ENCODE results near the gene AFF2.

The AFF2 gene

GRCh38 chrX:148823986-148824385 lies 323.6 kb downstream of the AFF2 start:
- no peaks in the 10 kb centered on the region for H3K9me3 ChIP-seq (ENCODE audit: control insufficient read depth in 2 of 2, low read length in 2 of 2)
- no peak overlapping the region for H3K27ac ChIP-seq (ENCODE audit: low read length)
- no peaks in the 10 kb centered on the region for H3K27me3 ChIP-seq (ENCODE audit: control insufficient read depth in 1 of 2, insufficient read depth in 2 of 2, low read length in 2 of 2)
- H3K4me3 ChIP-seq (ENCODE audit: low read length in 2 of 2) = no peak overlapping the region
- no peak overlapping the region for H3K9ac ChIP-seq (ENCODE audit: low read length in 2 of 2)
- no peaks in the 10 kb centered on the region for H3K4me1 ChIP-seq (ENCODE audit: control insufficient read depth, insufficient read depth, low read length)
- no peaks in the 10 kb centered on the region for H3K36me3 ChIP-seq (ENCODE audit: control insufficient read depth in 2 of 2, insufficient read depth in 2 of 2, low read length in 2 of 2)

GRCh38 chrX:148825696-148826095 lies 325.3 kb downstream of the AFF2 start:
- no peak overlapping the region for H3K27ac ChIP-seq (ENCODE audit: low read length)
- no peak overlapping the region for H3K9ac ChIP-seq (ENCODE audit: low read length in 2 of 2)
- no peaks in the 10 kb centered on the region for H3K27me3 ChIP-seq (ENCODE audit: control insufficient read depth in 1 of 2, insufficient read depth in 2 of 2, low read length in 2 of 2)

GRCh38 chrX:148836741-148837140 lies 336.3 kb downstream of the AFF2 start:
- no peak overlapping the region for H3K4me3 ChIP-seq (ENCODE audit: low read length in 2 of 2)

More at GRCh38 chrX:148825696-148826095, 325.3 kb downstream of the AFF2 start:
- Histone ChIP-seq H3K9me3 (ENCODE audit: control insufficient read depth in 2 of 2, low read length in 2 of 2) (no peaks in the 10 kb centered on the region), H3K36me3 (ENCODE audit: control insufficient read depth in 2 of 2, insufficient read depth in 2 of 2, low read length in 2 of 2) (no peaks in the 10 kb centered on the region), H3K4me3 (ENCODE audit: low read length in 2 of 2) (no peak overlapping the region), H3K4me1 (ENCODE audit: control insufficient read depth, insufficient read depth, low read length) (no peaks in the 10 kb centered on the region)

GRCh38 chrX:148850631-148851030 lies 350.2 kb downstream of the AFF2 start:
- H3K9me3 ChIP-seq (ENCODE audit: control insufficient read depth in 2 of 2, low read length in 2 of 2) = no peaks in the 10 kb centered on the region
- no peaks in the 10 kb centered on the region for H3K4me1 ChIP-seq (ENCODE audit: control insufficient read depth, insufficient read depth, low read length)
- no peak overlapping the region for H3K27ac ChIP-seq (ENCODE audit: low read length)
- H3K36me3 ChIP-seq (ENCODE audit: control insufficient read depth in 2 of 2, insufficient read depth in 2 of 2, low read length in 2 of 2) = no peaks in the 10 kb centered on the region
- no peaks in the 10 kb centered on the region for H3K27me3 ChIP-seq (ENCODE audit: control insufficient read depth in 1 of 2, insufficient read depth in 2 of 2, low read length in 2 of 2)
- no peak overlapping the region for H3K9ac ChIP-seq (ENCODE audit: low read length in 2 of 2)
- no peak overlapping the region for H3K4me3 ChIP-seq (ENCODE audit: low read length in 2 of 2)

More at GRCh38 chrX:148836741-148837140, 336.3 kb downstream of the AFF2 start:
- H3K9ac ChIP-seq (ENCODE audit: low read length in 2 of 2) = no peak overlapping the region
- H3K36me3 ChIP-seq (ENCODE audit: control insufficient read depth in 2 of 2, insufficient read depth in 2 of 2, low read length in 2 of 2) = no peaks in the 10 kb centered on the region
- H3K9me3 ChIP-seq (ENCODE audit: control insufficient read depth in 2 of 2, low read length in 2 of 2) = no peaks in the 10 kb centered on the region
- no peak overlapping the region for H3K27ac ChIP-seq (ENCODE audit: low read length)
- H3K4me1 ChIP-seq (ENCODE audit: control insufficient read depth, insufficient read depth, low read length) = no peaks in the 10 kb centered on the region
- H3K27me3 ChIP-seq (ENCODE audit: control insufficient read depth in 1 of 2, insufficient read depth in 2 of 2, low read length in 2 of 2) = no peaks in the 10 kb centered on the region

GRCh38 chrX:148854306-148854705 lies 353.9 kb downstream of the AFF2 start:
- no peaks in the 10 kb centered on the region for H3K27me3 ChIP-seq (ENCODE audit: control insufficient read depth in 1 of 2, insufficient read depth in 2 of 2, low read length in 2 of 2)
- H3K36me3 ChIP-seq (ENCODE audit: control insufficient read depth in 2 of 2, insufficient read depth in 2 of 2, low read length in 2 of 2) = no peaks in the 10 kb centered on the region
- H3K27ac ChIP-seq (ENCODE audit: low read length) = no peak overlapping the region
- H3K9ac ChIP-seq (ENCODE audit: low read length in 2 of 2) = no peak overlapping the region
- no peak overlapping the region for H3K4me3 ChIP-seq (ENCODE audit: low read length in 2 of 2)
- no peaks in the 10 kb centered on the region for H3K9me3 ChIP-seq (ENCODE audit: control insufficient read depth in 2 of 2, low read length in 2 of 2)
- no peaks in the 10 kb centered on the region for H3K4me1 ChIP-seq (ENCODE audit: control insufficient read depth, insufficient read depth, low read length)

- H3K4me3 ChIP-seq (ENCODE audit: low read length in 2 of 2) = no peak overlapping the region
- no peak overlapping the region for H3K27ac ChIP-seq (ENCODE audit: low read length)
- H3K9ac ChIP-seq (ENCODE audit: low read length in 2 of 2) = no peak overlapping the region
- no peaks in the 10 kb centered on the region for H3K27me3 ChIP-seq (ENCODE audit: control insufficient read depth in 1 of 2, insufficient read depth in 2 of 2, low read length in 2 of 2)
- no peaks in the 10 kb centered on the region for H3K9me3 ChIP-seq (ENCODE audit: control insufficient read depth in 2 of 2, low read length in 2 of 2)
- no peaks in the 10 kb centered on the region for H3K36me3 ChIP-seq (ENCODE audit: control insufficient read depth in 2 of 2, insufficient read depth in 2 of 2, low read length in 2 of 2)
- H3K4me1 ChIP-seq (ENCODE audit: control insufficient read depth, insufficient read depth, low read length) = no peaks in the 10 kb centered on the region
These were observed 356.1 kb downstream of the AFF2 start for GRCh38 chrX:148856505-148856904.

- Histone ChIP-seq H3K36me3 (ENCODE audit: control insufficient read depth in 2 of 2, insufficient read depth in 2 of 2, low read length in 2 of 2) (no peaks in the 10 kb centered on the region), H3K27me3 (ENCODE audit: control insufficient read depth in 1 of 2, insufficient read depth in 2 of 2, low read length in 2 of 2) (peaks cover 0 to 5% of the 10 kb centered on the region in 2 donors), H3K4me1 (ENCODE audit: control insufficient read depth, insufficient read depth, low read length) (no peaks in the 10 kb centered on the region), H3K9me3 (ENCODE audit: control insufficient read depth in 2 of 2, low read length in 2 of 2) (no peaks in the 10 kb centered on the region), H3K27ac (ENCODE audit: low read length) (no peak overlapping the region), H3K4me3 (ENCODE audit: low read length in 2 of 2) (no peak overlapping the region), H3K9ac (ENCODE audit: low read length in 2 of 2) (no peak overlapping the region)
These were observed 365.1 kb downstream of the AFF2 start for GRCh38 chrX:148865277-148866210.

GRCh38 chrX:148867596-148867995 lies 367.2 kb downstream of the AFF2 start:
- Histone ChIP-seq H3K4me1 (ENCODE audit: control insufficient read depth, insufficient read depth, low read length) (no peaks in the 10 kb centered on the region), H3K27ac (ENCODE audit: low read length) (no peak overlapping the region), H3K9ac (ENCODE audit: low read length in 2 of 2) (no peak overlapping the region), H3K27me3 (ENCODE audit: control insufficient read depth in 1 of 2, insufficient read depth in 2 of 2, low read length in 2 of 2) (peaks cover 0 to 5% of the 10 kb centered on the region in 2 donors), H3K36me3 (ENCODE audit: control insufficient read depth in 2 of 2, insufficient read depth in 2 of 2, low read length in 2 of 2) (no peaks in the 10 kb centered on the region), H3K9me3 (ENCODE audit: control insufficient read depth in 2 of 2, low read length in 2 of 2) (no peaks in the 10 kb centered on the region), H3K4me3 (ENCODE audit: low read length in 2 of 2) (no peak overlapping the region)

GRCh38 chrX:148871422-148872160 lies 371.2 kb downstream of the AFF2 start:
- no peak overlapping the region for H3K4me3 ChIP-seq (ENCODE audit: low read length in 2 of 2)
- peaks cover 0 to 2% of the 10 kb centered on the region in 2 donors for H3K27me3 ChIP-seq (ENCODE audit: control insufficient read depth in 1 of 2, insufficient read depth in 2 of 2, low read length in 2 of 2)
- no peak overlapping the region for H3K9ac ChIP-seq (ENCODE audit: low read length in 2 of 2)
- H3K27ac ChIP-seq (ENCODE audit: low read length) = no peak overlapping the region
- no peaks in the 10 kb centered on the region for H3K4me1 ChIP-seq (ENCODE audit: control insufficient read depth, insufficient read depth, low read length)
- H3K9me3 ChIP-seq (ENCODE audit: control insufficient read depth in 2 of 2, low read length in 2 of 2) = no peaks in the 10 kb centered on the region
- no peaks in the 10 kb centered on the region for H3K36me3 ChIP-seq (ENCODE audit: control insufficient read depth in 2 of 2, insufficient read depth in 2 of 2, low read length in 2 of 2)

- Histone ChIP-seq H3K4me1 (ENCODE audit: control insufficient read depth, insufficient read depth, low read length) (no peaks in the 10 kb centered on the region), H3K36me3 (ENCODE audit: control insufficient read depth in 2 of 2, insufficient read depth in 2 of 2, low read length in 2 of 2) (no peaks in the 10 kb centered on the region), H3K27ac (ENCODE audit: low read length) (no peak overlapping the region), H3K9me3 (ENCODE audit: control insufficient read depth in 2 of 2, low read length in 2 of 2) (no peaks in the 10 kb centered on the region), H3K9ac (ENCODE audit: low read length in 2 of 2) (no peak overlapping the region), H3K4me3 (ENCODE audit: low read length in 2 of 2) (no peak overlapping the region), H3K27me3 (ENCODE audit: control insufficient read depth in 1 of 2, insufficient read depth in 2 of 2, low read length in 2 of 2) (peaks cover 0 to under 1% of the 10 kb centered on the region in 2 donors)
These were observed 371.7 kb downstream of the AFF2 start for GRCh38 chrX:148872161-148872535.
